Vagina (tissue), 2 donors: ENCODE results near the gene ITM2B. TPM values are rescaled to one million over a fixed set of nuclear protein-coding genes. Genes with fewer than 3 reads are reported as not detected.

Source experiments
- DNase-seq, 2 donors: peaks; one replicate each; pipeline ENCODE4 v3.0.0-alpha.2; 2017; ENCODE audit errors: extremely low spot score in 2 of 2
- H3K27ac ChIP-seq: fragments of 200-600 bp; sonication (generic); one replicate; pipeline ENCODE4 v1.5.1; 2019
- H3K27me3 ChIP-seq: fragments of 200-600 bp; sonication (generic); one replicate; pipeline ENCODE4 v1.5.1; 2019
- H3K36me3 ChIP-seq, 2 donors: fragments of 200-600 bp; sonication (generic); one replicate each; pipeline ENCODE4 v1.5.1; 2017 to 2019
- H3K4me1 ChIP-seq: fragments of 200-600 bp; sonication (generic); one replicate; pipeline ENCODE4 v1.5.1; 2019
- H3K4me3 ChIP-seq, 2 donors: fragments of 200-600 bp; sonication (generic); 1 replicate in 1 of 2; 2 replicates in 1 of 2; pipeline ENCODE4 v1.5.1; 2016 to 2019
- H3K9me3 ChIP-seq: fragments of 200-600 bp; sonication (generic); one replicate; pipeline ENCODE4 v1.5.1; 2019
- POLR2A ChIP-seq, 2 donors: fragments of 450-650 bp; IDR thresholded peaks; one replicate each; pipeline ENCODE4 v1.6.1; 2017; ENCODE audit warnings: antibody characterized with exemption in 2 of 2, mild to moderate bottlenecking in 2 of 2, moderate library complexity in 2 of 2
- POLR2AphosphoS5 ChIP-seq, 2 donors: sonication (generic); formaldehyde crosslinking; IDR thresholded peaks; one replicate each; pipeline ENCODE4 v1.9.0; 2017; ENCODE audit warnings: antibody characterized with exemption in 2 of 2, mild to moderate bottlenecking in 2 of 2, low read depth in 1 of 2; ENCODE audit not compliant: insufficient read depth in 1 of 2
- intact Hi-C: fragments of 100-400 bp; cut with DNase I; formaldehyde crosslinking; loops from one replicate; pipeline ENCODE4 v1.15.1; 2023
- total RNA-seq: library from RNA; depleted of rRNA; stranded (reverse); fragments of >200 nt; gene quantifications from one replicate; pipeline ENCODE4 v1.2.3, GENCODE V29; 2016
- TF ChIP-seq, protein P1 (sequence below), 3 experiments: fragments of 450-650 bp in 2 of 3; fragments of 200-600 bp in 1 of 3; sonication (generic) in 1 of 3; IDR thresholded peaks; one replicate each; pipeline ENCODE4 v1.5.1; 2017 to 2019; ENCODE audit warnings: antibody characterized with exemption in 3 of 3, mild to moderate bottlenecking in 2 of 3, moderate library complexity in 2 of 3

Gene ITM2B
- total RNA-seq, 1 donor from 2014 or later = 475 TPM

DNA sequence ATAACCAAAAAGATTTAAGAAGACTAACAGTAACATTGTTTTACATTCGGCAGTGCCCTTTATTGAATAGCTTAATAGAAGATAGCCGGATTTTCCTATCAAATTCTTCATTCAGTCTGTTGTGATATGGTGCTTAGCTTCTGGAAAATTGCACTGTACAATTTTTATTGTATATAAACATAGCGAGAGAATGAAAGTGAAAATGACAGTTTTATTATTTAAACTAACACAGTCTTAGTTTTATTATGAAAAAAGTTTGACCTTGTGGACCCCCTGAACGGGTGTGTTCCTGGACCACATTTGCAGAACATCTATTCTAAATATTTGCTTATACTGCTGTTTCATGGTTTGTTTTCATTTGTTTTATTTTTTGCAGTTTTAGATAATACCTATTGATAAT lies 8.6 kb downstream of the ITM2B start:
- Histone ChIP-seq H3K27me3 (no peaks in the 10 kb centered on the region), H3K36me3 (peaks cover 0 to 11% of the 10 kb centered on the region in 2 donors), H3K4me1 (peaks cover 92% of the 10 kb centered on the region), H3K9me3 (no peaks in the 10 kb centered on the region), H3K27ac (no peak overlapping the region), H3K4me3 (no peak overlapping the region)
- no peak for TF ChIP-seq POLR2AphosphoS5 (IDR thresholded peaks at IDR 0.05; ENCODE audit: insufficient read depth in 1 of 2, low read depth in 1 of 2)
- DNase-seq = no peak
- intact Hi-C loops = loop anchor here (2.0 kb wide), 1 partner anchor 65 kb away; no protein-coding TSS in a partner anchor

DNA sequence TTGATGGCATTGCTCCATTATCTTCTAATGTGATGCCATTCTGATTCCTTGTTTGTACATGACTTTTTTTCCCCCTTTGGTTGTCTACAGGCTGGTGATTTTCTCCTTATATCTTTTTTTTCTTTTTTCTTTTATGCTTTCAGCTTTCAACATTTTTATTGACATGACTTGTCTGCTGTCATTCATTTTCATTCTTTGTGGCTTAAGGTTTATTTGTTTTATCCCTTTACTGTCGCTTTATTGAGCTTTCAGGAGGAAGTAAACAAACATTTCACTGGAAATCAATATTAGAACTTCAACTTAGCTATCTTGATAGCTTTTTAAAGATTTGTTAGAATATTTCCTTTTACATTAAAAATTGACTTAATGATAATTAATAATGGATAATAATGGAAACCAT lies 9.7 kb downstream of the ITM2B start:
- Histone ChIP-seq H3K4me1 (peaks cover 89% of the 10 kb centered on the region), H3K27ac (no peak overlapping the region), H3K27me3 (no peaks in the 10 kb centered on the region), H3K4me3 (no peak overlapping the region), H3K36me3 (peaks cover 0 to 11% of the 10 kb centered on the region in 2 donors), H3K9me3 (no peaks in the 10 kb centered on the region)
- TF ChIP-seq POLR2AphosphoS5 (IDR thresholded peaks at IDR 0.05; ENCODE audit: insufficient read depth in 1 of 2, low read depth in 1 of 2) (no peak), POLR2A (IDR thresholded peaks at IDR 0.05) (no peak)
- TF ChIP-seq, protein P1, sequence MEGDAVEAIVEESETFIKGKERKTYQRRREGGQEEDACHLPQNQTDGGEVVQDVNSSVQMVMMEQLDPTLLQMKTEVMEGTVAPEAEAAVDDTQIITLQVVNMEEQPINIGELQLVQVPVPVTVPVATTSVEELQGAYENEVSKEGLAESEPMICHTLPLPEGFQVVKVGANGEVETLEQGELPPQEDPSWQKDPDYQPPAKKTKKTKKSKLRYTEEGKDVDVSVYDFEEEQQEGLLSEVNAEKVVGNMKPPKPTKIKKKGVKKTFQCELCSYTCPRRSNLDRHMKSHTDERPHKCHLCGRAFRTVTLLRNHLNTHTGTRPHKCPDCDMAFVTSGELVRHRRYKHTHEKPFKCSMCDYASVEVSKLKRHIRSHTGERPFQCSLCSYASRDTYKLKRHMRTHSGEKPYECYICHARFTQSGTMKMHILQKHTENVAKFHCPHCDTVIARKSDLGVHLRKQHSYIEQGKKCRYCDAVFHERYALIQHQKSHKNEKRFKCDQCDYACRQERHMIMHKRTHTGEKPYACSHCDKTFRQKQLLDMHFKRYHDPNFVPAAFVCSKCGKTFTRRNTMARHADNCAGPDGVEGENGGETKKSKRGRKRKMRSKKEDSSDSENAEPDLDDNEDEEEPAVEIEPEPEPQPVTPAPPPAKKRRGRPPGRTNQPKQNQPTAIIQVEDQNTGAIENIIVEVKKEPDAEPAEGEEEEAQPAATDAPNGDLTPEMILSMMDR (IDR thresholded peaks at IDR 0.05) = no peak
- intact Hi-C loops = no loop called here
- DNase-seq = no peak

DNA sequence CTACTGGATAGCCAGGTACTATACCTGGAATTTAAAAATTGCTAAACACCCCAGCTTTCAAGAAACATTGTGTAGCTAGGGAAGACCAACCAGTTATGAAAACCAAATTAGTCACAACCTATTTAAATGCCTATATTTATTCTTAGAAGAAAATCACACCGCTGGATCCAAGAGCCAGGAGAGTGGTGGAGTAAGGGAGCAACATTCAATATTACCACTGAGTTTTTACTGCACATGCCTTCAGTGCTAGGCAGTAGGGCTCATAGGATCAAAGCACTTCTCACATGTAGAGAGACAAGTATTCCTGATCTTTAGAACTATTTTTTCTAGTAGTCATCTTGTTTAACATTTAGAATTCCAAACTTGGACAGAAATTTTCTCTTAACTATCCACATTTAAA lies 11.2 kb downstream of the ITM2B start:
- Histone ChIP-seq H3K9me3 (no peaks in the 10 kb centered on the region), H3K27ac (no peak overlapping the region), H3K27me3 (no peaks in the 10 kb centered on the region), H3K4me1 (peaks cover 90% of the 10 kb centered on the region), H3K4me3 (no peak overlapping the region), H3K36me3 (peaks cover 0 to 11% of the 10 kb centered on the region in 2 donors)
- TF ChIP-seq, protein P1 (IDR thresholded peaks at IDR 0.05) = no peak
- no peak for TF ChIP-seq POLR2AphosphoS5 (IDR thresholded peaks at IDR 0.05; ENCODE audit: insufficient read depth in 1 of 2, low read depth in 1 of 2)
- no peak for TF ChIP-seq POLR2A (IDR thresholded peaks at IDR 0.05)
- no peak for DNase-seq
- intact Hi-C loops = no loop called here

DNA sequence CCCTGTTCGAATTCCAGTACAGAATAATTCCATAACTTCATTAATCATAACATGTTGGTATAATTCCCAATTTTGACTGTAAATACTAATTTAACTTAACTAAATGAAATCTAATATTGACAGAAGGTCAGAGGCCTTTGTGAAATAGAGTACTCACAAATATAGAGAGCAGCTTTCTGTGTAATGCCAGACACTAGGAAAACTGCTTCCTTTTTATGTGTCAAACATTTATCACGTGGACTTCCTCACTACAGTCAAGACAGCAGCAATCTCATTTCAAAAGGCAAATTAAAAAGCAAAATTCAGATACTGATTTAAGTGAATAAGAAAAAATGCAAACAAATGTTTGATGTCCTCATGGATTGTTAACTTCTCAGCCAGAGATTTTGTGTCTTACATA lies 13.1 kb downstream of the ITM2B start:
- Histone ChIP-seq H3K27me3 (no peaks in the 10 kb centered on the region), H3K27ac (no peak overlapping the region), H3K36me3 (no peaks in the 10 kb centered on the region), H3K4me1 (peaks cover 90% of the 10 kb centered on the region), H3K4me3 (no peak overlapping the region), H3K9me3 (no peaks in the 10 kb centered on the region)
- no peak for TF ChIP-seq POLR2A (IDR thresholded peaks at IDR 0.05)
- TF ChIP-seq POLR2AphosphoS5 (IDR thresholded peaks at IDR 0.05; ENCODE audit: insufficient read depth in 1 of 2, low read depth in 1 of 2) = no peak
- TF ChIP-seq, protein P1 (IDR thresholded peaks at IDR 0.05) = no peak
- intact Hi-C loops = no loop called here
- no peak for DNase-seq

DNA sequence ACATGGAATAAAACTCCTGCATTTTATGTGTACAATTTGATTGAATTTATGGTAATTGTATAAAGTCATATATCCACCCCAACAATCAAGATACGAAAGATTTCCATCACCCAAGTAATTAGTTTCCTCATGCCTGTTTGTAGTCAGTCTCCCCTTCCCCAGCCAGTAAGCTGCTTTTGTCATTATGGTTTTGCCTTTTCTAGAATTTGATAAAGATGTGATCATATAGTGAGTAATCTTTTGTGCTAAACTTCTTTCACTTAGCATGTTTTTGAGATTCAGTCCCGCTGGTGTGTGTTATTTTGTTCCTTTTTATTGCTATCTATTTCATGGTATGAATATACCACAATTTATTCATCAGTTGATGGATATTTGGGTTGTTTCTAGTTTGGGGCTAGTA lies 16.0 kb downstream of the ITM2B start:
- no peak for TF ChIP-seq POLR2AphosphoS5 (IDR thresholded peaks at IDR 0.05; ENCODE audit: insufficient read depth in 1 of 2, low read depth in 1 of 2)
- no peak for TF ChIP-seq POLR2A (IDR thresholded peaks at IDR 0.05)
- TF ChIP-seq, protein P1 (IDR thresholded peaks at IDR 0.05) = no peak
- Histone ChIP-seq H3K27me3 (no peaks in the 10 kb centered on the region), H3K9me3 (no peaks in the 10 kb centered on the region), H3K4me3 (no peak overlapping the region), H3K36me3 (peaks cover 0 to 5% of the 10 kb centered on the region in 2 donors), H3K27ac (no peak overlapping the region), H3K4me1 (peaks cover 86% of the 10 kb centered on the region)
- DNase-seq = no peak
- intact Hi-C loops = no loop called here
